ENCODE data around the gene ERC2.

The ERC2 gene

GRCh38 chr3:56197259-56197965, 270.9 kb downstream of the ERC2 start:
- Histone ChIP-seq H3K4me3 (ENCODE audit: low read length) (no peak overlapping the region), H3K9ac (ENCODE audit: low read depth, low read length) (no peak overlapping the region), H3K4me1 (ENCODE audit: insufficient read depth, low read length) (peaks cover 5% of the 10 kb centered on the region; the same call in 1 of the 2 replicates), H3K27me3 (ENCODE audit: insufficient read depth, low read length) (no peaks in the 10 kb centered on the region), H3K9me3 (ENCODE audit: insufficient read depth, low read depth, low read length) (no peaks in the 10 kb centered on the region), H3K36me3 (ENCODE audit: insufficient read depth, low read depth, low read length) (no peaks in the 10 kb centered on the region), H3K27ac (ENCODE audit: low read length) (no peak overlapping the region)

- Histone ChIP-seq H3K9me3 (ENCODE audit: insufficient read depth, low read depth, low read length) (no peaks in the 10 kb centered on the region), H3K27me3 (ENCODE audit: insufficient read depth, low read length) (no peaks in the 10 kb centered on the region), H3K4me1 (ENCODE audit: insufficient read depth, low read length) (peaks cover 5% of the 10 kb centered on the region; the same call in 1 of the 2 replicates), H3K27ac (ENCODE audit: low read length) (no peak overlapping the region), H3K9ac (ENCODE audit: low read depth, low read length) (no peak overlapping the region), H3K36me3 (ENCODE audit: insufficient read depth, low read depth, low read length) (no peaks in the 10 kb centered on the region), H3K4me3 (ENCODE audit: low read length) (no peak overlapping the region)
These were observed 271.6 kb downstream of the ERC2 start for GRCh38 chr3:56196700-56197099.

GRCh38 chr3:56193519-56193918, 274.7 kb downstream of the ERC2 start:
- H3K36me3 ChIP-seq (ENCODE audit: insufficient read depth, low read depth, low read length): no peaks in the 10 kb centered on the region
- no peak overlapping the region for H3K9ac ChIP-seq (ENCODE audit: low read depth, low read length)
- H3K27ac ChIP-seq (ENCODE audit: low read length): no peak overlapping the region
- H3K27me3 ChIP-seq (ENCODE audit: insufficient read depth, low read length): no peaks in the 10 kb centered on the region
- H3K4me1 ChIP-seq (ENCODE audit: insufficient read depth, low read length): peaks cover 5% of the 10 kb centered on the region; the same call in 1 of the 2 replicates
- H3K9me3 ChIP-seq (ENCODE audit: insufficient read depth, low read depth, low read length): no peaks in the 10 kb centered on the region
- H3K4me3 ChIP-seq (ENCODE audit: low read length): no peak overlapping the region

GRCh38 chr3:56192001-56192400, 276.3 kb downstream of the ERC2 start:
- Histone ChIP-seq H3K4me1 (ENCODE audit: insufficient read depth, low read length) (peaks cover 5% of the 10 kb centered on the region; the same call in 1 of the 2 replicates), H3K9me3 (ENCODE audit: insufficient read depth, low read depth, low read length) (no peaks in the 10 kb centered on the region), H3K27ac (ENCODE audit: low read length) (no peak overlapping the region), H3K36me3 (ENCODE audit: insufficient read depth, low read depth, low read length) (no peaks in the 10 kb centered on the region), H3K9ac (ENCODE audit: low read depth, low read length) (no peak overlapping the region), H3K4me3 (ENCODE audit: low read length) (no peak overlapping the region), H3K27me3 (ENCODE audit: insufficient read depth, low read length) (no peaks in the 10 kb centered on the region)

- Histone ChIP-seq H3K36me3 (ENCODE audit: insufficient read depth, low read depth, low read length) (no peaks in the 10 kb centered on the region), H3K9me3 (ENCODE audit: insufficient read depth, low read depth, low read length) (no peaks in the 10 kb centered on the region), H3K4me3 (ENCODE audit: low read length) (no peak overlapping the region), H3K27ac (ENCODE audit: low read length) (no peak overlapping the region), H3K9ac (ENCODE audit: low read depth, low read length) (no peak overlapping the region), H3K4me1 (ENCODE audit: insufficient read depth, low read length) (peaks cover 2% of the 10 kb centered on the region; the same call in 1 of the 2 replicates), H3K27me3 (ENCODE audit: insufficient read depth, low read length) (no peaks in the 10 kb centered on the region)
These were observed 277.4 kb downstream of the ERC2 start for GRCh38 chr3:56190771-56191305.

GRCh38 chr3:56190130-56190529, 278.1 kb downstream of the ERC2 start:
- H3K27me3 ChIP-seq (ENCODE audit: insufficient read depth, low read length): no peaks in the 10 kb centered on the region

GRCh38 chr3:56189536-56189935, 278.7 kb downstream of the ERC2 start:
- Histone ChIP-seq H3K4me3 (ENCODE audit: low read length) (no peak overlapping the region), H3K27me3 (ENCODE audit: insufficient read depth, low read length) (no peaks in the 10 kb centered on the region), H3K4me1 (ENCODE audit: insufficient read depth, low read length) (no peaks in the 10 kb centered on the region), H3K9me3 (ENCODE audit: insufficient read depth, low read depth, low read length) (no peaks in the 10 kb centered on the region), H3K9ac (ENCODE audit: low read depth, low read length) (no peak overlapping the region), H3K36me3 (ENCODE audit: insufficient read depth, low read depth, low read length) (no peaks in the 10 kb centered on the region), H3K27ac (ENCODE audit: low read length) (no peak overlapping the region)

More at GRCh38 chr3:56190130-56190529, 278.1 kb downstream of the ERC2 start:
- Histone ChIP-seq H3K36me3 (ENCODE audit: insufficient read depth, low read depth, low read length) (no peaks in the 10 kb centered on the region), H3K27ac (ENCODE audit: low read length) (no peak overlapping the region), H3K4me3 (ENCODE audit: low read length) (no peak overlapping the region), H3K9me3 (ENCODE audit: insufficient read depth, low read depth, low read length) (no peaks in the 10 kb centered on the region), H3K9ac (ENCODE audit: low read depth, low read length) (no peak overlapping the region), H3K4me1 (ENCODE audit: insufficient read depth, low read length) (no peaks in the 10 kb centered on the region)

- Histone ChIP-seq H3K27ac (ENCODE audit: low read length) (no peak overlapping the region), H3K4me3 (ENCODE audit: low read length) (no peak overlapping the region), H3K9me3 (ENCODE audit: insufficient read depth, low read depth, low read length) (no peaks in the 10 kb centered on the region), H3K9ac (ENCODE audit: low read depth, low read length) (no peak overlapping the region), H3K4me1 (ENCODE audit: insufficient read depth, low read length) (no peaks in the 10 kb centered on the region), H3K27me3 (ENCODE audit: insufficient read depth, low read length) (no peaks in the 10 kb centered on the region), H3K36me3 (ENCODE audit: insufficient read depth, low read depth, low read length) (no peaks in the 10 kb centered on the region)
These were observed 280.1 kb downstream of the ERC2 start for GRCh38 chr3:56188201-56188600.

GRCh38 chr3:56187051-56187450, 281.2 kb downstream of the ERC2 start:
- no peak overlapping the region for H3K4me3 ChIP-seq (ENCODE audit: low read length)
- no peaks in the 10 kb centered on the region for H3K9me3 ChIP-seq (ENCODE audit: insufficient read depth, low read depth, low read length)
- no peak overlapping the region for H3K9ac ChIP-seq (ENCODE audit: low read depth, low read length)
- H3K27me3 ChIP-seq (ENCODE audit: insufficient read depth, low read length): no peaks in the 10 kb centered on the region
- no peaks in the 10 kb centered on the region for H3K36me3 ChIP-seq (ENCODE audit: insufficient read depth, low read depth, low read length)
- H3K4me1 ChIP-seq (ENCODE audit: insufficient read depth, low read length): no peaks in the 10 kb centered on the region
- no peak overlapping the region for H3K27ac ChIP-seq (ENCODE audit: low read length)

GRCh38 chr3:56185827-56186226, 282.4 kb downstream of the ERC2 start:
- Histone ChIP-seq H3K9me3 (ENCODE audit: insufficient read depth, low read depth, low read length) (no peaks in the 10 kb centered on the region), H3K36me3 (ENCODE audit: insufficient read depth, low read depth, low read length) (no peaks in the 10 kb centered on the region), H3K9ac (ENCODE audit: low read depth, low read length) (no peak overlapping the region), H3K4me3 (ENCODE audit: low read length) (no peak overlapping the region), H3K27me3 (ENCODE audit: insufficient read depth, low read length) (no peaks in the 10 kb centered on the region), H3K4me1 (ENCODE audit: insufficient read depth, low read length) (no peaks in the 10 kb centered on the region), H3K27ac (ENCODE audit: low read length) (no peak overlapping the region)

- no peaks in the 10 kb centered on the region for H3K27me3 ChIP-seq (ENCODE audit: insufficient read depth, low read length)
- no peak overlapping the region for H3K4me3 ChIP-seq (ENCODE audit: low read length)
- no peaks in the 10 kb centered on the region for H3K36me3 ChIP-seq (ENCODE audit: insufficient read depth, low read depth, low read length)
- no peak overlapping the region for H3K9ac ChIP-seq (ENCODE audit: low read depth, low read length)
- no peaks in the 10 kb centered on the region for H3K9me3 ChIP-seq (ENCODE audit: insufficient read depth, low read depth, low read length)
- H3K4me1 ChIP-seq (ENCODE audit: insufficient read depth, low read length): no peaks in the 10 kb centered on the region
- H3K27ac ChIP-seq (ENCODE audit: low read length): no peak overlapping the region
These were observed 284.7 kb downstream of the ERC2 start for GRCh38 chr3:56183529-56183928.

- no peaks in the 10 kb centered on the region for H3K4me1 ChIP-seq (ENCODE audit: insufficient read depth, low read length)
- H3K27me3 ChIP-seq (ENCODE audit: insufficient read depth, low read length): no peaks in the 10 kb centered on the region
- no peak overlapping the region for H3K9ac ChIP-seq (ENCODE audit: low read depth, low read length)
- no peaks in the 10 kb centered on the region for H3K36me3 ChIP-seq (ENCODE audit: insufficient read depth, low read depth, low read length)
- no peak overlapping the region for H3K4me3 ChIP-seq (ENCODE audit: low read length)
- no peak overlapping the region for H3K27ac ChIP-seq (ENCODE audit: low read length)
- no peaks in the 10 kb centered on the region for H3K9me3 ChIP-seq (ENCODE audit: insufficient read depth, low read depth, low read length)
These were observed 287.8 kb downstream of the ERC2 start for GRCh38 chr3:56180433-56180832.

All from iPS-20b (cell line).